SH-SY5Y (cell line): ENCODE measurements around the gene RANGRF.

Source experiments
- GATA2 ChIP-seq: IDR thresholded peaks from 2 replicates; pipeline ENCODE4 v1.6.1; 2011; ENCODE audit warnings: mild to moderate bottlenecking, low read depth, low read length
- GATA3 ChIP-seq: IDR thresholded peaks from 2 replicates; pipeline ENCODE4 v1.6.1; 2011; ENCODE audit warnings: low read depth, mild to moderate bottlenecking, low read length, moderate library complexity

DNA sequence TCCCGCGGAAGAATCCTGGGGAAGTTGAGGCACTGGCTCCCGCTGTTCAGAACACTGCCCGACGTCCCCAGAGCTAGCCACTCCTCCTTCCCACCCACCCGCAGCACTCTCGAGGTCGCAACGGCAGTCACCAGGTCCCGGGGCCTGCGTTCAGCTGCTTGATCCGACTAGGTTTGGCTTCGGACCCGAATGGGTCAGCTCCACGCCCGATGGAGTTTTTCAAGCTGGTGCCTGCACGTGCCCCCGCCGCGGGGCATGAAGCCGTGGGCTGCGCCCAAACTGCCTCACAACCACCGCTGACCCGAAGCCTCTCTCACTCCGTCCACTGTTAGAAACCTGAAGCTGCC, 38.8 kb downstream of the RANGRF start:
- TF ChIP-seq GATA2 (no peak), GATA3 (no peak)
